ENCODE results near the gene PID1.

Gene PID1

GRCh38 chr2:229129738-229130371 lies 141.2 kb downstream of the PID1 start:
- no peak overlapping the region for H3K4me3 Mint-ChIP-seq
- no peaks in the 10 kb centered on the region for H3K36me3 Mint-ChIP-seq (ENCODE audit: low read depth)
- no peak overlapping the region for H3K27ac Mint-ChIP-seq
- DNase-seq (ENCODE audit: low spot score), result no peak
- H3K4me1 Mint-ChIP-seq (ENCODE audit: low read depth), result no peaks in the 10 kb centered on the region
- peaks cover 7% of the 10 kb centered on the region for H3K9me3 Mint-ChIP-seq
- H3K27me3 Mint-ChIP-seq (ENCODE audit: low read depth), result no peaks in the 10 kb centered on the region

- no peak overlapping the region for H3K4me3 Mint-ChIP-seq
- no peaks in the 10 kb centered on the region for H3K36me3 Mint-ChIP-seq (ENCODE audit: low read depth)
Measured at GRCh38 chr2:229127471-229127870, 143.6 kb downstream of the PID1 start.

GRCh38 chr2:229126066-229126465 lies 145.0 kb downstream of the PID1 start:
- Mint-ChIP-seq H3K36me3 (ENCODE audit: low read depth) (no peaks in the 10 kb centered on the region), H3K4me3 (no peak overlapping the region), H3K9me3 (peaks cover 7% of the 10 kb centered on the region), H3K27ac (no peak overlapping the region), H3K4me1 (ENCODE audit: low read depth) (no peaks in the 10 kb centered on the region), H3K27me3 (ENCODE audit: low read depth) (no peaks in the 10 kb centered on the region)
- DNase-seq (ENCODE audit: low spot score), result no peak

More at GRCh38 chr2:229127471-229127870, 143.6 kb downstream of the PID1 start:
- no peak for DNase-seq (ENCODE audit: low spot score)
- peaks cover 7% of the 10 kb centered on the region for H3K9me3 Mint-ChIP-seq
- H3K27me3 Mint-ChIP-seq (ENCODE audit: low read depth), result no peaks in the 10 kb centered on the region
- no peaks in the 10 kb centered on the region for H3K4me1 Mint-ChIP-seq (ENCODE audit: low read depth)
- H3K27ac Mint-ChIP-seq, result no peak overlapping the region

GRCh38 chr2:229124136-229124535 lies 147.0 kb downstream of the PID1 start:
- no peak for DNase-seq (ENCODE audit: low spot score)
- no peaks in the 10 kb centered on the region for H3K4me1 Mint-ChIP-seq (ENCODE audit: low read depth)
- peaks cover 7% of the 10 kb centered on the region for H3K9me3 Mint-ChIP-seq
- H3K27me3 Mint-ChIP-seq (ENCODE audit: low read depth), result no peaks in the 10 kb centered on the region
- H3K36me3 Mint-ChIP-seq (ENCODE audit: low read depth), result no peaks in the 10 kb centered on the region
- no peak overlapping the region for H3K27ac Mint-ChIP-seq
- no peak overlapping the region for H3K4me3 Mint-ChIP-seq

- Mint-ChIP-seq H3K9me3 (peaks cover 4% of the 10 kb centered on the region), H3K27me3 (ENCODE audit: low read depth) (no peaks in the 10 kb centered on the region), H3K36me3 (ENCODE audit: low read depth) (no peaks in the 10 kb centered on the region), H3K4me1 (ENCODE audit: low read depth) (no peaks in the 10 kb centered on the region), H3K27ac (no peak overlapping the region), H3K4me3 (no peak overlapping the region)
- DNase-seq (ENCODE audit: low spot score), result no peak
Measured at GRCh38 chr2:229118927-229119326, 152.2 kb downstream of the PID1 start.

- H3K4me1 Mint-ChIP-seq (ENCODE audit: low read depth), result no peaks in the 10 kb centered on the region
- H3K36me3 Mint-ChIP-seq (ENCODE audit: low read depth), result no peaks in the 10 kb centered on the region
- no peak overlapping the region for H3K27ac Mint-ChIP-seq
- H3K9me3 Mint-ChIP-seq, result peaks cover 2% of the 10 kb centered on the region
- H3K4me3 Mint-ChIP-seq, result no peak overlapping the region
- H3K27me3 Mint-ChIP-seq (ENCODE audit: low read depth), result no peaks in the 10 kb centered on the region
- no peak for DNase-seq (ENCODE audit: low spot score)
Measured at GRCh38 chr2:229118336-229118735, 152.8 kb downstream of the PID1 start.

GRCh38 chr2:229111744-229112143 lies 159.3 kb downstream of the PID1 start:
- H3K27ac Mint-ChIP-seq, result no peak overlapping the region
- no peaks in the 10 kb centered on the region for H3K36me3 Mint-ChIP-seq (ENCODE audit: low read depth)
- H3K27me3 Mint-ChIP-seq (ENCODE audit: low read depth), result no peaks in the 10 kb centered on the region
- H3K4me1 Mint-ChIP-seq (ENCODE audit: low read depth), result no peaks in the 10 kb centered on the region
- no peaks in the 10 kb centered on the region for H3K9me3 Mint-ChIP-seq
- H3K4me3 Mint-ChIP-seq, result no peak overlapping the region
- no peak for DNase-seq (ENCODE audit: low spot score)

GRCh38 chr2:229109195-229109594 lies 161.9 kb downstream of the PID1 start:
- H3K36me3 Mint-ChIP-seq (ENCODE audit: low read depth), result no peaks in the 10 kb centered on the region
- H3K27ac Mint-ChIP-seq, result no peak overlapping the region
- H3K9me3 Mint-ChIP-seq, result no peaks in the 10 kb centered on the region
- H3K4me1 Mint-ChIP-seq (ENCODE audit: low read depth), result no peaks in the 10 kb centered on the region
- DNase-seq (ENCODE audit: low spot score), result no peak
- H3K27me3 Mint-ChIP-seq (ENCODE audit: low read depth), result no peaks in the 10 kb centered on the region
- no peak overlapping the region for H3K4me3 Mint-ChIP-seq

GRCh38 chr2:229107601-229108000 lies 163.5 kb downstream of the PID1 start:
- H3K36me3 Mint-ChIP-seq (ENCODE audit: low read depth), result no peaks in the 10 kb centered on the region
- H3K4me3 Mint-ChIP-seq, result no peak overlapping the region
- no peaks in the 10 kb centered on the region for H3K9me3 Mint-ChIP-seq
- H3K27ac Mint-ChIP-seq, result no peak overlapping the region
- H3K27me3 Mint-ChIP-seq (ENCODE audit: low read depth), result no peaks in the 10 kb centered on the region
- no peak for DNase-seq (ENCODE audit: low spot score)
- no peaks in the 10 kb centered on the region for H3K4me1 Mint-ChIP-seq (ENCODE audit: low read depth)

- H3K27me3 Mint-ChIP-seq (ENCODE audit: low read depth), result no peaks in the 10 kb centered on the region
- no peak for DNase-seq (ENCODE audit: low spot score)
- H3K9me3 Mint-ChIP-seq, result no peaks in the 10 kb centered on the region
- H3K36me3 Mint-ChIP-seq (ENCODE audit: low read depth), result no peaks in the 10 kb centered on the region
- H3K4me3 Mint-ChIP-seq, result no peak overlapping the region
- H3K27ac Mint-ChIP-seq, result no peak overlapping the region
- H3K4me1 Mint-ChIP-seq (ENCODE audit: low read depth), result no peaks in the 10 kb centered on the region
Measured at GRCh38 chr2:229104974-229105387, 166.1 kb downstream of the PID1 start.

GRCh38 chr2:229104025-229104424 lies 167.1 kb downstream of the PID1 start:
- Mint-ChIP-seq H3K27me3 (ENCODE audit: low read depth) (no peaks in the 10 kb centered on the region), H3K27ac (no peak overlapping the region), H3K9me3 (no peaks in the 10 kb centered on the region), H3K36me3 (ENCODE audit: low read depth) (no peaks in the 10 kb centered on the region), H3K4me1 (ENCODE audit: low read depth) (no peaks in the 10 kb centered on the region), H3K4me3 (no peak overlapping the region)
- no peak for DNase-seq (ENCODE audit: low spot score)

- Mint-ChIP-seq H3K27me3 (ENCODE audit: low read depth) (no peaks in the 10 kb centered on the region), H3K27ac (no peak overlapping the region), H3K36me3 (ENCODE audit: low read depth) (no peaks in the 10 kb centered on the region), H3K4me3 (no peak overlapping the region), H3K4me1 (ENCODE audit: low read depth) (no peaks in the 10 kb centered on the region), H3K9me3 (no peaks in the 10 kb centered on the region)
- DNase-seq (ENCODE audit: low spot score), result no peak
Measured at GRCh38 chr2:229101314-229101713, 169.8 kb downstream of the PID1 start.

GRCh38 chr2:229099231-229099630 lies 171.9 kb downstream of the PID1 start:
- Mint-ChIP-seq H3K27me3 (ENCODE audit: low read depth) (no peaks in the 10 kb centered on the region), H3K4me3 (no peak overlapping the region), H3K27ac (no peak overlapping the region), H3K36me3 (ENCODE audit: low read depth) (no peaks in the 10 kb centered on the region), H3K9me3 (no peaks in the 10 kb centered on the region), H3K4me1 (ENCODE audit: low read depth) (no peaks in the 10 kb centered on the region)
- DNase-seq (ENCODE audit: low spot score), result no peak

- no peak for DNase-seq (ENCODE audit: low spot score)
- Mint-ChIP-seq H3K27me3 (ENCODE audit: low read depth) (no peaks in the 10 kb centered on the region), H3K9me3 (no peaks in the 10 kb centered on the region), H3K27ac (no peak overlapping the region), H3K36me3 (ENCODE audit: low read depth) (no peaks in the 10 kb centered on the region), H3K4me3 (no peak overlapping the region), H3K4me1 (ENCODE audit: low read depth) (no peaks in the 10 kb centered on the region)
Measured at GRCh38 chr2:229098801-229099200, 172.3 kb downstream of the PID1 start.

GRCh38 chr2:229096409-229097066 lies 174.5 kb downstream of the PID1 start:
- H3K27ac Mint-ChIP-seq, result no peak overlapping the region
- H3K4me1 Mint-ChIP-seq (ENCODE audit: low read depth), result no peaks in the 10 kb centered on the region
- H3K9me3 Mint-ChIP-seq, result peaks cover 8% of the 10 kb centered on the region
- no peaks in the 10 kb centered on the region for H3K36me3 Mint-ChIP-seq (ENCODE audit: low read depth)
- no peaks in the 10 kb centered on the region for H3K27me3 Mint-ChIP-seq (ENCODE audit: low read depth)
- DNase-seq (ENCODE audit: low spot score), result no peak
- no peak overlapping the region for H3K4me3 Mint-ChIP-seq
